Stimulated activated CD8-positive, alpha-beta memory T cell treated with anti-CD3 and anti-CD28 coated beads, Interleukin-2, amount 100 ng/mL, for 48 hours (primary cell): Measurements from ENCODE around the gene PABPN1L.
"Not testable (repeated sequence)": the region's sequence is repeated elsewhere in the genome, so short reads cannot be mapped to it uniquely, and the experiment has no call there.

Experiments
- DNase-seq, 2 donors: peaks; one replicate each; pipeline ENCODE4 v3.0.0-alpha.2; 2020; ENCODE audit warnings: low read depth in 2 of 2

PABPN1L gene

GRCh38 chr16:88901718-88902337 is 35.4 kb upstream of the PABPN1L start:
- DNase-seq: no peak

GRCh38 chr16:88900662-88901052 is 34.2 kb upstream of the PABPN1L start:
- no peak for DNase-seq

- no peak for DNase-seq
Observed at GRCh38 chr16:88899901-88900661, 33.6 kb upstream of the PABPN1L start.

GRCh38 chr16:88897696-88898425 is 31.4 kb upstream of the PABPN1L start:
- DNase-seq: no peak

GRCh38 chr16:88896238-88897070 is 30.0 kb upstream of the PABPN1L start:
- DNase-seq: no peak

- no peak for DNase-seq
Observed at GRCh38 chr16:88895335-88895734, 28.9 kb upstream of the PABPN1L start.

- DNase-seq: no peak
Observed at GRCh38 chr16:88894681-88895300, 28.3 kb upstream of the PABPN1L start.

- not testable (repeated sequence) for DNase-seq
Observed at GRCh38 chr16:88894266-88894665, 27.8 kb upstream of the PABPN1L start.

- no peak for DNase-seq
Observed at GRCh38 chr16:88893127-88893968, 26.9 kb upstream of the PABPN1L start.

- no peak for DNase-seq
Observed at GRCh38 chr16:88892065-88892464, 25.6 kb upstream of the PABPN1L start.

GRCh38 chr16:88891083-88891482 is 24.6 kb upstream of the PABPN1L start:
- DNase-seq: no peak

- DNase-seq: not testable (repeated sequence)
Observed at GRCh38 chr16:88889702-88890352, 23.4 kb upstream of the PABPN1L start.

GRCh38 chr16:88888461-88889387 is 22.3 kb upstream of the PABPN1L start:
- no peak for DNase-seq

GRCh38 chr16:88888057-88888456 is 21.6 kb upstream of the PABPN1L start:
- no peak for DNase-seq

GRCh38 chr16:88886845-88887521 is 20.5 kb upstream of the PABPN1L start:
- no peak for DNase-seq

- no peak for DNase-seq
Observed at GRCh38 chr16:88886420-88886844, 20.0 kb upstream of the PABPN1L start.

- DNase-seq: no peak
Observed at GRCh38 chr16:88885693-88886280, 19.3 kb upstream of the PABPN1L start.
